IPS DF 19.7 (cell line): ENCODE measurements around the gene GUCY2D.
"Not testable (repeated sequence)": the region's sequence is repeated elsewhere in the genome, so short reads cannot be mapped to it uniquely, and the experiment has no call there.

Experiments
- DNase-seq: peaks from one replicate; pipeline ENCODE4 v3.0.0-alpha.2; 2013; ENCODE audit warnings: low read depth, low spot score

Gene GUCY2D

DNA sequence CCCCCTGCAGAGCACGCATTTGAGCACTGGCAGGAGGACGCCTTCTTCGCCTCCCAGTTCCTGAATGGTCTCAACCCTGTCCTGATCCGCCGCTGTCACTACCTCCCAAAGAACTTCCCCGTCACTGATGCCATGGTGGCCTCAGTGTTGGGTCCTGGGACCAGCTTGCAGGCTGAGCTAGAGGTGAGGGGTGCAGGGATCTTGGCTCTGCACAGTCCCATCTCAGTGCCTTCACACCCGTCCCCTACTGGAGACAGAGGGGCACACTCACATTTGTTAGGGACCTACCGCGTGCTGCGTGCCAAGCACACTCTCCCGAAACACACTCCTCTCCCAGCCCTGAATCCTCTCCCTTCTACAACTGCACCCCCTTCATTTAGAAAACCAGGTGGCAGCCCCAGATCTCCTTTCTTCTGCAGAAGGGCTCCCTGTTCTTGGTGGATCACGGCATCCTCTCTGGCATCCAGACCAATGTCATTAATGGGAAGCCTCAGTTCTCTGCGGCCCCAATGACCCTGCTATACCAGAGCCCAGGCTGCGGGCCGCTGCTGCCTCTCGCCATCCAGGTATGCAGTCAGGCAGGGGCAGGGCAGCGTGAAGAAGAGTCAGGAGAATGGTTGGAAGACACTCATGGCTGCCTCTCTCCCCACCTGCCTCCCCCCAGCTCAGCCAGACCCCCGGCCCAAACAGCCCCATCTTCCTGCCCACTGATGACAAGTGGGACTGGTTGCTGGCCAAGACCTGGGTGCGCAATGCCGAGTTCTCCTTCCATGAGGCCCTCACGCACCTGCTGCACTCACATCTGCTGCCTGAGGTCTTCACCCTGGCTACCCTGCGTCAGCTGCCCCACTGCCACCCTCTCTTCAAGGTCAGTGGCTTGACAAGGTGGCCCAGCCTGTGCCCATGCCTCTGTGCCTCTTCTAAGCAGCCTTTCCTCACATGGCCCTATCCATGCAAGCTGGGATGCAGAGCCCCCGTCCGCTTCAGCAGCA lies 42.7 kb downstream of the GUCY2D start:
- no peak for DNase-seq

GRCh38 chr17:8046306-8046928 lies 44.0 kb downstream of the GUCY2D start:
- DNase-seq = no peak

GRCh38 chr17:8046929-8047768 lies 44.7 kb downstream of the GUCY2D start:
- DNase-seq = no peak

- DNase-seq = no peak
Measured at GRCh38 chr17:8047769-8048110, 45.3 kb downstream of the GUCY2D start.

DNA sequence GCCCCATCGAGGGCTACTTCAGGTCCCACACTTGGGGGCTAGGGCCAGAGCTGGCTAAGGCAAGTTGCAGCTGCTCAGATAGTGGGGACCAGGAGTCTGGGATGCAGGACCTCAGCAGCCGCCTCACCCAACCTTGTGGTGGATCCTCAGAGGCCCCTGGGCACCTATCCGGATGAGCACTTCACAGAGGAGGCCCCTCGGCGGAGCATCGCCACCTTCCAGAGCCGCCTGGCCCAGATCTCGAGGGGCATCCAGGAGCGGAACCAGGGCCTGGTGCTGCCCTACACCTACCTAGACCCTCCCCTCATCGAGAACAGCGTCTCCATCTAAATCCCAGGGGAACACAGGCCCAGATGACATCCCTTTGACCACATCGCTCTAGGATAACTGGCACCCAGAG lies 45.8 kb downstream of the GUCY2D start:
- no peak for DNase-seq

GRCh38 chr17:8048736-8049135 lies 46.3 kb downstream of the GUCY2D start:
- DNase-seq = no peak

DNA sequence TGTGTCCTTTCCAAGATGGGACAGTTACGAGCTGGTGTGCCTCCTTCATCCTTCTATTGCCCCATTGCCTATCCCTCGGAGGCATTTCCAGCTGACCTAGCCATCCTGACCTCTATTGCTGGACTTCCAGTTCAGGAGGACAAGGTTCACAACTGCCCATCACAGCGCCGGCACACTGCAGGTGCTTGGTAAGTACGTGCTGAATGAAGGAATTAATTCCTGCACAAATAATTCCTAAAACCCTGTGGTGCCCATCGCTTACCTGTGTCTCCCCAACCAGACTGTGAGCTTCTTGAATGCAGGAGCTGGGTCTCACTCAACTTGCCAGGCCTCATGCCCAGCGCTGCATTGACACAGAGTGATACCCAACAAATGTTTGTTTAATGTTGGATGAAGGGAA lies 49.4 kb downstream of the GUCY2D start:
- no peak for DNase-seq

GRCh38 chr17:8052256-8053252 lies 50.1 kb downstream of the GUCY2D start:
- DNase-seq = no peak

GRCh38 chr17:8053600-8053999 lies 51.2 kb downstream of the GUCY2D start:
- no peak for DNase-seq

DNA sequence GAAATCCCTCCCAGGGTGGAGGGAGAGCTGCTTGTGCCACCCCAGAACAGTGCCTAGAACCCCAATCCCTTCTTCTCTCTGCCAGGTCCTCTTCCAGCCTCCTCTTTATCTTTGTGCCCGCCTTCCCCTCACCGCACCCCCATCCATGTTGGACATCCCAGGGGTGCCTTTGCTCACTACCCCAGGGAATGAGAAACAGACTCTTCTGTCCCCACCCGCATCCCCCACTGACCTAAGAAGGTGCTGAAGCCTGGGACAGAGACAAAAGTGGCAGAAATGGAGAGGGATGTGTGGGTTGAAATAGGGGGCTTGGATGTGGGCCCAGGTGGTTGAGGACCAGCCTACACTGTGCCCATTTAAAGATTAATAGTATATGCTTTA lies 53.4 kb downstream of the GUCY2D start:
- DNase-seq = no peak

DNA sequence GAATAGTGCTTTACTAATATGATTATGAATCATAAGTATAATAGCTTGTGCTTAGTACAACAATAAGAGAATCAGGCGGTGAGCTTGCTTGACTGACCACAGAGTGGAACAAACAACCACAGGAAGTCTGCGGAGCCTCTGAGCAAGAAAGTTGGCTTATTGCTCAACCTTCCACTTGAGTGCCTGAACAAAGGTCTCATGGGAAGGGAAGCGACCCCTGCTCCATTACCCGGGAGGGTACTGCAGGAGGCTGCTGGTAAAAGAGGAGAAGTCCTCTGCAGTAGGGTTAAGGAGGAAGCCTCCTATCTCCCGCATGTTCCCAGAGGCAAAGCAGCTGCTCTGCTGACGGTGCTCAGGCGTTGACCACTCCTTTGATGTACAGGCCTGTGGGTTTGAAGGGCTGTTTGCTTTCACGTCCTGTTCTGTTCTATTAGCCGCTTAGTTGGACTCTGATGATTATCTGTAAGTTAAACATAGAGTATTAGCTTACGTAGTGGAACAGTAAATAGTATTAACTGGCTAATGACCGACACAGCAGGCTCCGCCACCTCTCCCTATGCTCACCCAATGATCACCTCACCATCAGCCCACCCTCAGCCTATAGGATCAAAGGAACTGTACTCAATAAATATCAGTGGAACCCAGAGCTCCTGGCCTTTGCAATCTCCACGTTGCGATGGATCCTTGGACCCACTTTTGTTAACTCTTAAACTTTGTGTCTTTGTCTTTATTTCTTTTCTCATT lies 54.0 kb downstream of the GUCY2D start:
- DNase-seq = no peak

GRCh38 chr17:8056976-8057625 lies 54.7 kb downstream of the GUCY2D start:
- no peak for DNase-seq

- no peak for DNase-seq
Measured at GRCh38 chr17:8057691-8058114, 55.3 kb downstream of the GUCY2D start.

GRCh38 chr17:8059131-8059530 lies 56.7 kb downstream of the GUCY2D start:
- no peak for DNase-seq

- no peak for DNase-seq
Measured at GRCh38 chr17:8060274-8060673, 57.9 kb downstream of the GUCY2D start.

DNA sequence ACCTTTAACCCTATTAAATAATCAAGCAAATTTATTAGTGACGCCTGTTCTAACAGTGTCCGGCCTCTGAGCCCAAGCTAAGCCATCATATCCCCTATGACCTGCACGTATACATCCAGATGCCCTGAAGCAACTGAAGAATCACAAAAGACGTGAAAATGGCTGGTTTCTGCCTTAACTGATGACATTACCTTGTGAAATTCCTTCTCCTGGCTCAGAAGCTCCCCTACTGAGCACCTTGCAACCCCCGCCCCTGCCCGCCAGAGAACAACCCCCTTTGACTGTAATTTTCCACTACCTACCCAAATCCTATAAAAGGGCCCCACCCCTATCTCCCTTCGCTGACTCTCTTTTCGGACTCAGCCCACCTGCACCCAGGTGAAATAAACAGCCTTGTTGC lies 59.4 kb downstream of the GUCY2D start:
- DNase-seq = not testable (repeated sequence)

- DNase-seq = no peak
Measured at GRCh38 chr17:8062435-8062806, 60.0 kb downstream of the GUCY2D start.

DNA sequence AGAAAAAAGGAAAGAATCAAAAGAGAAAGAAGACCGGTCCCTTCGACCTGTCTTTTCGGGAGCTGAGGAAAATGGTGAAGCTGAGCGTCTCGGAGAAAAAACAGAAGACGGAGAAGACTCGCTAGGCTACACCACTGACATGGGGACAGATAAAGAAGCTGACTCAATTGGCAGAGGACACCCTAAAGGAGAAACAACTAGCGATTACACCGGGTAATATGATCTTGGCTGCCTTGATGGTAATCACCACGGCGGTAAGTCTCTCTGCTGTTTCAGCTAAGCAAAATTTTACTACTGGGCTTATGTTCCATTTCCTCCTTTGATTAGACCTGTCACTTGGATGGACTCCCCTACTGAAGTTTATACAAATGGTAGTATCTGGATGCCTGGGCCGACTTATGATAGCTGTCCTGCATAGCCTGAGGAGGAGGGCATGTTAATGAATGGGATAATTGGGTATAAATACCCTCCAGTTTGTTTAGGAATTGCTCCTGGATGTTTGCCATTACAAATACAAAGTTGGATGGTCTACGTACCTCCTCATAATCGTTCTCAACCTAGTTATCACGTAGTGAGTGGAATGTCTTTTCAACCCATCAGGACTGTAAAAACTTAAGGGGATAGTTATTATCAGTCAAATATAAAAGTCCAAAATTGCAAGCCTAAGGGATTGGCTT lies 60.5 kb downstream of the GUCY2D start:
- DNase-seq = no peak
